Lower leg skin (tissue), 4 donors: Measurements from ENCODE around the gene HOXA1. TPM values are rescaled to one million over a fixed set of nuclear protein-coding genes. Genes with fewer than 3 reads are reported as not detected.

Experiments
- DNase-seq, 2 donors: peaks; one replicate each; pipeline ENCODE4 v3.0.0-alpha.2; 2019; ENCODE audit warnings: low spot score in 2 of 2
- H3K4me3 ChIP-seq: fragments of 200-600 bp; sonication (generic); 2 replicates; pipeline ENCODE4 v1.5.1; 2017; ENCODE audit warnings: mild to moderate bottlenecking, low read depth; ENCODE audit not compliant: poor library complexity, severe bottlenecking
- POLR2A ChIP-seq, 2 donors: fragments of 450-650 bp; IDR thresholded peaks; one replicate each; pipeline ENCODE4 v1.6.1; 2016 to 2017; ENCODE audit warnings: antibody characterized with exemption in 2 of 2, mild to moderate bottlenecking in 1 of 2, moderate library complexity in 1 of 2
- WGBS, 2 donors: methylation state at CpG; one replicate each; pipeline ENCODE4 v1.1.5; 2018; 5-methylcytosine and 5-hydroxymethylcytosine counted together
- intact Hi-C: fragments of 100-400 bp; cut with DNase I; formaldehyde crosslinking; loops from one replicate; pipeline ENCODE4 v1.15.0; 2023; ENCODE audit warnings: low total_unique reads
- total RNA-seq, 4 donors: library from RNA; depleted of rRNA; stranded (reverse); fragments of >200 nt; gene quantifications; one replicate each; pipeline ENCODE4 v1.1.0, GENCODE V29; 2016
- TF ChIP-seq, protein P1 (sequence below), 3 donors: fragments of 450-650 bp; IDR thresholded peaks; one replicate each; pipeline ENCODE4 v1.5.1; 2016; ENCODE audit warnings: antibody characterized with exemption in 3 of 3, mild to moderate bottlenecking in 3 of 3, moderate library complexity in 2 of 3

HOXA1 gene
- total RNA-seq, 4 donors from 2014 or later, result 0.63 to 3.2 (median 1.9) TPM

DNA sequence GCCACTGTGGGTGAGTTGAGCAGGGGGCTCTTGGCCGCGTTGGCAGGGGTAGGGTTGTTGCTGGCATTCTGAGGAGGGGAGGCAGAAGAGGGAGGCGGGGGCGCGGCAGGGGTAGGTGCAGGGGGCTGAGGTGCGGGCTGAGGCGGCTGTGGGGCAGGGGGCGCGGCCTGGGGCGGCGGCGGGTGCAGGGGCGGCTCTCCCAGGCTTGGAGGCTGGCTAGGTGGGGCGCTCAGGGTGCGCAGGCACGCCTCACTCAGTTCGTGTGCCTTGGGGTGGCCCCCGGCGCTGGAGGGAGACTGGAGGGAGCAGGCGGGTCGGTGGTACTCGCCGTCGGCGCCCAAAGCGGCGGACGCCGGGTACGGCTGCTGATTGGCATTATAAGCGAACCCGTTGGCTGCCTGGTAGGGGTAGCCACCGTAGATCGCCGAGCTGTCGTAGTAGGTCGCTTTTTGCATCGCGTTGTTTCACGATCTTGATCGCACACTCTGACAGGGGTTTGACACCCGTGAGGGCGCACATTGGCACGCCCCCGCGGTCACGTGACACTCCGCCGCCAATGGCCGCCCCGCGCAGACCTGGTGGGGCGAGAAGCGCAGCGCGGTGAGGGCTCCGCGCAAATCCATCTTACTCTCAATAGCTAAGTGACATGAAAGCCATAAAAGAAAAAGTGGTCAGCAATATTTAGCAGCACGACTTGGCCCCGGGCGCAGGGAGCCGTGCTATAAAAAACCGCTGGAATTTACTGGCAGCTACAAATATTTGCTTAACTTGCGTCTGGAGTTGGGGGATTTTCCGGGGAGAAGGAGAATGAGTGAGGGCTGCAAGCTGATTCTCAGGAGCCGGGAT is 14.6 kb upstream of the HOXA1 start:
- H3K4me3 ChIP-seq, result no peak overlapping the region
- intact Hi-C loops, result no loop called here
- peak in 1 of 2 donors; percentile 84 for DNase-seq
- 69% methylated on average over 60 to 66 of the region's 66 CpGs for WGBS, 2 donors
- TF ChIP-seq, protein P1, sequence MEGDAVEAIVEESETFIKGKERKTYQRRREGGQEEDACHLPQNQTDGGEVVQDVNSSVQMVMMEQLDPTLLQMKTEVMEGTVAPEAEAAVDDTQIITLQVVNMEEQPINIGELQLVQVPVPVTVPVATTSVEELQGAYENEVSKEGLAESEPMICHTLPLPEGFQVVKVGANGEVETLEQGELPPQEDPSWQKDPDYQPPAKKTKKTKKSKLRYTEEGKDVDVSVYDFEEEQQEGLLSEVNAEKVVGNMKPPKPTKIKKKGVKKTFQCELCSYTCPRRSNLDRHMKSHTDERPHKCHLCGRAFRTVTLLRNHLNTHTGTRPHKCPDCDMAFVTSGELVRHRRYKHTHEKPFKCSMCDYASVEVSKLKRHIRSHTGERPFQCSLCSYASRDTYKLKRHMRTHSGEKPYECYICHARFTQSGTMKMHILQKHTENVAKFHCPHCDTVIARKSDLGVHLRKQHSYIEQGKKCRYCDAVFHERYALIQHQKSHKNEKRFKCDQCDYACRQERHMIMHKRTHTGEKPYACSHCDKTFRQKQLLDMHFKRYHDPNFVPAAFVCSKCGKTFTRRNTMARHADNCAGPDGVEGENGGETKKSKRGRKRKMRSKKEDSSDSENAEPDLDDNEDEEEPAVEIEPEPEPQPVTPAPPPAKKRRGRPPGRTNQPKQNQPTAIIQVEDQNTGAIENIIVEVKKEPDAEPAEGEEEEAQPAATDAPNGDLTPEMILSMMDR (IDR thresholded peaks at IDR 0.05), result no peak
- no peak for TF ChIP-seq POLR2A (IDR thresholded peaks at IDR 0.05)

DNA sequence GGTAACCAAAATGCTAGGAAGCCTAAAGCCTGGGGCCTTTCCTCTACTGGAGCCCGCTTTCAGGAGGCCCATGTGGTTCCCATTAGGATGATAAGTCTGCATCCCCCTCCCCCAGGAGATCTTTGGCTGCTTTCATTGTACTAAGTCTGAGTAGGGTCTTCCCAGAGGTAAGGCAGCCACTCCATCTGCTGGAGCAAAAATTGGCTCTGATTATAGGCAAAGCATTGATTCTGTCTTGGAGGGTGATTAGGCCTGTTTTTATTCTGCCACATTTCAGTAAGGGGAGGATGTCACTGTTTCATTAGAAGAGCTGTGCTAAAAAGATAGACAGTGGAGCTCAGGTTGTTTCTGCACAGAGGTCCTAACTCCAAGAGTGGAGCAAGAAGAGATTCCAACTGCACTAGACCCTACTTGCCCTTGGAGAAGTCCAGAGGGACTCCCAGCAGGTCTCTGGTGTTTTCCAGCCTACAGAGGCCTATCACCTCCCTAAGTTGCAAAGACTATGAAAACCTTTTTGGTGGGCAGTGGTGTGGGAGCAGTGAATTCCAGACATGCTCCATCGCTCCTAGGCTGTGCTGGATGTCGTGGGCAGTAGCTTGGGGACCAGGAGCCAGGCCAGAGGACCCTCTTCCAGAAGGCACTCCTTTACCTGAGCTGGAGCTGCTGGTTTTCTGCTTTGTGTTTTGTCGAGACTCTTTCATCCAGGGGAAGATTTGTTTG is 13.8 kb upstream of the HOXA1 start:
- no peak overlapping the region for H3K4me3 ChIP-seq
- TF ChIP-seq POLR2A (IDR thresholded peaks at IDR 0.05), result no peak
- TF ChIP-seq, protein P1 (IDR thresholded peaks at IDR 0.05), result no peak
- no peak for DNase-seq
- 81 to 91% methylated on average over 4 of the region's 4 CpGs for WGBS, 2 donors
- intact Hi-C loops, result no loop called here

DNA sequence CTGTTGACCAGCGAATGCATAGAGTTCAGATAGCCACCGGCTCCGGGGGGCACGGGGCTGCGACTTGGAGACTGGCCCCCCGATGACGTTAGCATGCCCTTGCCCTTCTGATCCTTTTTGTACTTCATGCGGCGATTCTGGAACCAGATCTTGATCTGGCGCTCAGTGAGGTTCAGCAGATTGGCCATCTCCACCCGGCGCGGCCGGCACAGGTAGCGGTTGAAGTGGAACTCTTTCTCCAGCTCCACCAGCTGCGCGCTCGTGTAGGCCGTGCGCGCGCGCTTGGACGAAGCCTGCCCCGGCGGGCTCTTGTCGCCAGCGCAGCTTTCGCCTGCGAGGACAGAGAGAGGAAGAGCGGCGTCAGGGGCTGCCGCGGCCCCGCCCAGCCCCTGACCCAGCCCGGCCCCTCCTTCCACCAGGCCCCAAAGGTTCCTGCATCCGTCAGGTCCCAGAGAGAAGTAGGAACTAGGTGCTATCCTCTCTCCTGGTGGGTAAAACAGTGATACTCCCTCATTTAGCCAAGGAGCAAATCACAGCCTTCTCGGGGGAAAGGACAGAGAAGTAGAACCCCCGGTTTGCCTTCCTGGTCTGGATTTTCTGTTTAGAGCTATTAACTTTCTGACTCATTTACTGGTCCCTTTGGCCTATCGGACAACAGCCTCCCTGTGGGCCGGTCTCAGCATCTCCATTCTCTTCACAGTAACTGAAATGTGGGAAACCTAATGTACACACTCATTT is 12.8 kb upstream of the HOXA1 start:
- DNase-seq, result peak in 1 of 2 donors; percentile 85
- no peak overlapping the region for H3K4me3 ChIP-seq
- 89% methylated on average over 40 to 41 of the region's 41 CpGs for WGBS, 2 donors
- no peak for TF ChIP-seq POLR2A (IDR thresholded peaks at IDR 0.05)
- TF ChIP-seq, protein P1 (IDR thresholded peaks at IDR 0.05), result no peak
- intact Hi-C loops, result no loop called here

DNA sequence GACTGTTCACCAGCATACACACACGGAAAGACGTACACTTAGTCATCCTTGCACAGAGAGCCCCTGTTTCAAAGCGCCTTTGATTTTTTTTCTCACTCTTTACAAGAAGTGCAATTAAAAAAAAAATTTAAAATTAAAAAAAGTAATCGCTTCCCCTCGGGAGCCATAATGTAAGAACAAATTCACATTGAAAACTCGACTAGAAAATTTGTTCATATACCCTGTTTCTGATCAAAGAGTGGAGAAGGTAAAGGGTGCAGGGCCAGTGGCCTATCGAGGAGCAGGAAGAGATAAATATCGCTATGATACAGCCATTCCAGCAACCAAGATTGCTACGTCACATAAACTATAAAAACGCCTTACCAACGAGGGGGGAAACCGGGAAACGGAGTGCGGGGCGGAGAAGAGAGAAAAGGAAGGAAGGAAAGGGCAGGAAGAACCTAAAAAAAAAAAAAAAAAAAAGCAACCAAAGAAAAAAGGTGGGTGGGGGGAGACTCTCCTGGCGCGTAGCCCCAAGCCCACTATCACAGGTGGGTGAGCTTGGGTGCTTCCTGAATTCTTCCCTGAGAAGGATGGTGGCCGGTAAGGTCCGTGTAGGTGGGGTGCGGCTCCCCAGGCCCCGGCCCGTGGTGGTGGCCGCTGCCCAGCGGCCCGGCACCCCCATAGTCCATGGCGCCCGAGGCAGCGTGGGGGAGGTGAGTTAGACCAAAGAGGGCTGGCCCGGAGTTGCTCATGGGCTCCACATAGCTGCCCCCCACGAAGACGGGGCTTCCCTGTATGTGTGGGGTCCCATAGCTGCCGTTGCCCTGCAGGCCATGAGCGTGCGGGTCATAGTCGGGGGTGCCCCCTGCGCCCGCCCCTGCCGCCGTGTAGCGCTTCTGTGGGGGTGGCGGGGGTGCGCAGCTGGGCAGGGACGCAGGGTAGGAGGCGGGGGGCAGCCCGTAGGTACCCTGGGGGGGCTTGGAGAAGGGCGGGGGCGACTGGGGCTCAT is 11.9 kb upstream of the HOXA1 start:
- TF ChIP-seq POLR2A (IDR thresholded peaks at IDR 0.05), result no peak
- TF ChIP-seq, protein P1 (IDR thresholded peaks at IDR 0.05), result no peak
- 78 to 79% methylated on average over 38 to 40 of the region's 47 CpGs for whole genome bisulfite sequencing, 2 donors
- intact Hi-C loops, result no loop called here
- peak in 1 of 2 donors; percentile 83 for DNase-seq
- no peak overlapping the region for H3K4me3 ChIP-seq

DNA sequence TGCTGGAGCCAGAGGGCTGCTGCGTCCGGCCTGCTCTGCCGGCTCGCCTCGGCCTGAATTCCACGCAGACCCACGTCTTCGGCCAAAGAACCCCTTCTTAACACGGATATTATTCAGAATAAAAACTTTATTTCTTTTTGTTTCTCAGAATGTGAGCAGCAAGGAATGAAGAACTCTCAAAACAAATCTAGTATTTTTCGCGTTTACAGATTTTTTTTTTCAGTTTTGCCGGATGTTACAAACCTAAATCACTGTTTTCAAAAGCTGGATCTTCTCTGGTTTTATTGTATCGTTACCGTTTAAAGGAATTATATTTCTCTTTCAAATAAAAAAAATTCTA is 11.1 kb upstream of the HOXA1 start:
- TF ChIP-seq, protein P1 (IDR thresholded peaks at IDR 0.05), result no peak
- TF ChIP-seq POLR2A (IDR thresholded peaks at IDR 0.05), result no peak
- intact Hi-C loops, result no loop called here
- DNase-seq, result no peak
- H3K4me3 ChIP-seq, result no peak overlapping the region
- 82 to 92% methylated on average over 14 of the region's 14 CpGs for WGBS, 2 donors
